Fibroblast of mammary gland (primary cell): ENCODE results near the gene AMN.
A peak's percentile ranks its signal among the peaks of the same experiment; 100 is the strongest.
"Not testable (repeated sequence)": the region's sequence is repeated elsewhere in the genome, so short reads cannot be mapped to it uniquely, and the experiment has no call there.

Source experiments
- DNase-seq: peaks from one replicate; pipeline ENCODE4 v3.0.0-alpha.2; 2010; ENCODE audit warnings: low read depth
- H3K4me3 ChIP-seq: 2 replicates; pipeline ENCODE4 v1.5.1; 2011; ENCODE audit warnings: low read depth, mild to moderate bottlenecking, low read length, moderate library complexity; ENCODE audit not compliant: control insufficient read depth
- TF ChIP-seq, protein P1 (sequence below): conservative IDR thresholded peaks from 2 replicates; pipeline ENCODE4 v1.5.1; 2011; ENCODE audit warnings: low read depth, low read length, inconsistent platforms; ENCODE audit not compliant: control insufficient read depth, insufficient read depth

AMN gene

DNA sequence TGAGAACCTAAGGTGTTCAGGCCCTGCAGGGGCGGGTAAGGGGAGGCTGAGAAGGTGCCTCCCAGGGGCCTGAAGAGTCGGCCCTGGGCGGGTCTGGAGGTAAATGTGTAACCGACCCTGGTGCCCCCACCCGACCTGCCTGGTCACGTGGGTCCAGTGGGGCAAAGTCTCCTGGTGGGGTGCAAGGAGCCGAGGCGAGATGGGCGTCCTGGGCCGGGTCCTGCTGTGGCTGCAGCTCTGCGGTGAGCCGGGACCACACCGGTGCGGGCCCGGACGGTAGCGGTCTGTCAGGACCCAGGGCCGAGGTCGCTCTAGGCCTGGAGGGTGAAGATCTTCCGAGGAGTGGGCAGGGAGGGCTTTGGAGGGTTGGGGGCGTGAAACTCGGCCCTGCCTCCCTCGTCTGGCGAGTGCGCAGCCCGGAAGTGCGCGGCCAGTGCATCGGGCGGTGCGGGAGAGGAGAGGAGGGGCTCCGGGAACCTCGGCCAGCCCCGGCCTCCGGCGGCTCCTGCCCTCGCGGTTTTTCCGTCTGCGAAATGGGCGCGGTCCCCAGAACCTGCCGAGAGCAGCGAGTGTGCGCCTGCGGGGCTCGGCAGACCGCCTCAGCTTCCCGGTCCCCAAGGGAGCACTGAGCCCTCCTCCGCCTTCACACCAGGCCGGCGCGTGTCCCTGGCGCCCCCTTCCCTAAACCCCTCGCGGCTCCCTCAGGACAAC lies at the start of gene AMN:
Gene AMN (plus strand): TSS at position 174 of the 711 bp plus-strand sequence. CDS start 26 bp downstream, at position 200.
- H3K4me3 ChIP-seq: peak within 1 kb of the TSS; percentile 13
- peak; percentile 5 for DNase-seq
- TF ChIP-seq, protein P1, sequence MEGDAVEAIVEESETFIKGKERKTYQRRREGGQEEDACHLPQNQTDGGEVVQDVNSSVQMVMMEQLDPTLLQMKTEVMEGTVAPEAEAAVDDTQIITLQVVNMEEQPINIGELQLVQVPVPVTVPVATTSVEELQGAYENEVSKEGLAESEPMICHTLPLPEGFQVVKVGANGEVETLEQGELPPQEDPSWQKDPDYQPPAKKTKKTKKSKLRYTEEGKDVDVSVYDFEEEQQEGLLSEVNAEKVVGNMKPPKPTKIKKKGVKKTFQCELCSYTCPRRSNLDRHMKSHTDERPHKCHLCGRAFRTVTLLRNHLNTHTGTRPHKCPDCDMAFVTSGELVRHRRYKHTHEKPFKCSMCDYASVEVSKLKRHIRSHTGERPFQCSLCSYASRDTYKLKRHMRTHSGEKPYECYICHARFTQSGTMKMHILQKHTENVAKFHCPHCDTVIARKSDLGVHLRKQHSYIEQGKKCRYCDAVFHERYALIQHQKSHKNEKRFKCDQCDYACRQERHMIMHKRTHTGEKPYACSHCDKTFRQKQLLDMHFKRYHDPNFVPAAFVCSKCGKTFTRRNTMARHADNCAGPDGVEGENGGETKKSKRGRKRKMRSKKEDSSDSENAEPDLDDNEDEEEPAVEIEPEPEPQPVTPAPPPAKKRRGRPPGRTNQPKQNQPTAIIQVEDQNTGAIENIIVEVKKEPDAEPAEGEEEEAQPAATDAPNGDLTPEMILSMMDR: no peak

DNA sequence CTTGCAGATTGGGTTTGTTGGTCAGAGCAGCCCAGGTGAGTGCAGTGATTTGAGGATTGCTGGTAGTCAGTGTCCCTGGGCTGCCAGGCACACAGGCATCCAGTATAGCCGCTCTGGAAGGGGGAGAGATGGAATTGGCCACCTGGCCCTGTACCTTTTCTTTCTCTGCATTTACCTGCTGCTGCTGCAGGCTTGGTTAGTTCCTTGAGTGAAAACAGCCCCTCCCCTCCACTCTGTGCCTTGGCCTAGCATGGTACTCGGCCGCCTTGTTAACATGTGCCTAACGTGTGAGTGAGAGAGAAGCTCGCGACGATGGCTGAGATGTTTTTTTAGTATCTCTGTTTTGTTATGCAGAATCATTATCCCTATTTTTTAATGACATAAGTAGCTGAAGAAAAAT lies 49.3 kb upstream of the AMN start:
- no peak overlapping the region for H3K4me3 ChIP-seq
- TF ChIP-seq, protein P1: no peak
- no peak for DNase-seq

DNA sequence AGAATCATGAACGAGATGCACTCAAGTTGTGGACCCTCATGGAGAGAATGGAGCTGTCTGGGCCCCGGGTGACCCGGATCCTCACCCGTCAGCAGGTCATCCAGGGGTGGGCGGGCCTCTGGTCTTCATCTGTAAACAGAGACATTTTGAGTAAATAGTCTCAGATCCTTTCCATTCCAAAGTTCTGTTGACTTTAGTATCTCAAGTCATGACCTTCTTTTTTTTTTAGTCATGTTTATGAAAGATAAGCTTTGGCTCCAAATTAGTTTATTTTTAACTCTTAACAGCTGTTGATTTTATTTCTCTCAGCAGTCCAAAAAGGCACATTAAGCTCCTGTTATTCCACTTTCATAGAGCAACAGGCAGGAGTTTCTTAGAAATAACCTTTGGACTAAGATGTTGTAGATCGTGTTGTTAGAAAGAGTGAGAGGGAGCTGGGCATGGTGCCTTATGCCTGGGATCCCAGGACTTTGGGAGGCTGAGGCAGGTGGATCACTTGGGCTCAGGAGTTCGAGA lies 48.9 kb upstream of the AMN start:
- TF ChIP-seq, protein P1: no peak
- no peak for DNase-seq
- no peak overlapping the region for H3K4me3 ChIP-seq

DNA sequence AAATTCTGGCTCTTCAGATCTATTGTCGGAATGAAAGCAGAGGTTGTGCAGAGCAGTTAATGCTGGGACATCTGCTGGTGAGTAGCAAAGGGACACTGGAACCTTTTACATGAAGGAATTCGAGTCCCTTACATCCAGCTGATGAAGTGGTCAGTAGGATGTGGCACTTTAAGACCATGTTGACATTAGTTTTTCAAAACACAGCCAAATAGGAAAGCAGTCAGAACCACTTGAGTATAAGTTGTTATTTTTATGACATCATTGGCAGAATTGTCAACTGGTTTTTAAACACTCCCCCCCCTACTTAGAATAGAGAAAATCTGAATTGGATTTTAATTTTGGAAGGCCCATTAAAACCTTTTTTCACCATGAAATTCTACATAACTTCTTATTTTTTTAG lies 46.8 kb upstream of the AMN start:
- no peak overlapping the region for H3K4me3 ChIP-seq
- DNase-seq: no peak
- TF ChIP-seq, protein P1: no peak

DNA sequence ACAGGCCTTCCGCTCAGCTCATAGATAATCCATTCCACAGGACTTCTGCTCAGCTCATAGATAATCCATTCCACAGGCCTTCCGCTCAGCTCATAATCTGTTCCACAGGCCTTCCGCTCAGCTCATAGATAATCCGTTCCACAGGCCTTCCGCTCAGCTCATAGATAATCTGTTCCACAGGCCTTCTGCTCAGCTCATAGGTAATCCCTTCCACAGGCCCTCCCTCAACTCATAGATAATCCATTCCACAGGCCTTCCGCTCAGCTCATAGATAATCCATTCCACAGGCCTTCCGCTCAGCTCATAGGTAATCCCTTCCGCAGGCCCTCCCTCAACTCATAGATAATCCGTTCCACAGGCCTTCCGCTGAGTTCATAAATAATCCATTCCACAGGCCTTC lies 45.0 kb upstream of the AMN start:
- not testable (repeated sequence) for H3K4me3 ChIP-seq, DNase-seq

DNA sequence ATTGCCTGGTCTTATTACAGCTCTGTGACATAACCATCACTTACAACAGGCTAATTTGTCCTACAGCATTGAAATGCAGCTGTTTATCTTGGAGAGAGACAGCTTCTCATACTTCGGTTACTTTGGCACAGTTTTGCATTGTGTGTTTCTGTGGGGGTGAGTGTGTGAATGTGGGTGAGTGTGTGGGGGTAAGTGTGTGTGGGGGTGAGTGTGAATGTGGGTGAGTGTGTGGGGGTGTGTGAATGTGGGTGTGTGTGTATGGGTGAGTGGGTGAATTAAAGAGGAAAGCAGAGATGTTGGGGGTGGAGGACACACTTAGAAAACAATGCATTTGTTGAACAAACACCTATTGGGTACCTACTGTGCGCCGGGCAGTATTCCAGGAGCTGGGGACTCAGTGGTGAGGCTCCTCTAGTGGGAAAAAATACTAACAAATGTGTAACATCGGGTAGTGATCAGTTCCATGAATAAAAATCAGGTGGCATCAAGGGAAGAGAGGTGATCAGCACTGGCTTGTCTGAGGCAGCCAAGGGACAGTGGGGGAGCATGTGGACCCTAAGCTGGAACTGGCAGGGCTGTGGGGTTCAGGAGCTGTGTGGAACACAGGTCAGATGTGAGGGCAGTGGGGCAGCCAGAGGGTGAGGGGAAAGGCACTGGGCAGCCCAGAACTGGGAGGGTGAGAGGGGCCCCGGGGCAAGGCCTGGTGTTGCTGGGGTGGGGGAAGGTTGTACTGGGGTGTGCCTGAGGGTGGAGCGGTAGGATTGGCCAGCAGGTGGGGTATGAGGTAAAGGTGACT lies 44.1 kb upstream of the AMN start:
- TF ChIP-seq, protein P1: no peak
- DNase-seq: no peak
- H3K4me3 ChIP-seq: no peak overlapping the region

DNA sequence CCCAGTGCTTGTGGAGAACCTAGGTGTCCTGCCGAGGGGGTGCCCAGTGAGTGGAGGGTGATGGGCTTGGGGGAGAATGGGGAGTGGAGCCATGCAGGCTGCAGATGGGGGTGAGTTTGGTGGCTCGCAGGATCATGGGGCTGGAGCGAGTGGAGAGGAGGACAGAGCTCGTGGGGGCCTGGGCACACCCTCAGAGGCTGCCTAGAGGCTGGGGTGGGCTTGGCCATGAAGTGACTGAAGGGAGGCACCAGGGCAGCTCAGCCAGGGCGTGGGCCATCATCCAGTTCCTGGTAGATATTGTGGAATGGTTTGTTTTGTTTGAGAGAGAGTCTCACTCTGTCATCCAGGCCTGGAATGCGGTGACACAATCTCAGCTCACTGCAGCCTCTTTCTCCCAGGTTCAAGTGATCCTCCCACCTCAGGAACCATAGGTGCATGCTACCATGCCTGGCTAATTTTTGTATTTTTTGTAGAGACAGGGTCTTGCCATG lies 43.4 kb upstream of the AMN start:
- DNase-seq: no peak
- TF ChIP-seq, protein P1: no peak

More for the DNA sequence above, 43.4 kb upstream of the AMN start:
- H3K4me3 ChIP-seq: no peak overlapping the region
